OCI-LY3 (cell line): Measurements from ENCODE around the gene SLC25A25.

ENCODE experiments used
- H2AFZ ChIP-seq: fragments of 200-600, 300-600 bp; shearing (Covaris generic); 2 replicates; pipeline ENCODE4 v1.6.0; 2014; ENCODE audit warnings: antibody characterized with exemption, low read depth, low read length
- H3K27ac ChIP-seq: fragments of 200-600, 300-600 bp; sonication (generic); 2 replicates; pipeline ENCODE4 v1.5.1; 2014; ENCODE audit warnings: mild to moderate bottlenecking, low read length, moderate library complexity, mixed read lengths
- H3K27me3 ChIP-seq: fragments of 200-600, 300-600 bp; sonication (generic); 2 replicates; pipeline ENCODE4 v1.6.1; 2014; ENCODE audit warnings: low read depth, low read length, mixed read lengths
- H3K36me3 ChIP-seq: fragments of 200-600, 300-600 bp; sonication (generic); replicated peaks from 2 replicates; pipeline ENCODE3; 2014; ENCODE audit warnings: low read depth, low read length, mixed read lengths
- H3K4me1 ChIP-seq: fragments of 300-600, 200-600 bp; sonication (generic); 2 replicates; pipeline ENCODE4 v1.6.1; 2014; ENCODE audit warnings: low read length, mixed read lengths
- H3K4me2 ChIP-seq: fragments of 200-600, 300-600 bp; sonication (generic); 2 replicates; pipeline ENCODE4 v1.6.1; 2014; ENCODE audit warnings: low read length, mixed read lengths
- H3K4me3 ChIP-seq: fragments of 300-600, 200-600 bp; sonication (generic); 2 replicates; pipeline ENCODE4 v1.5.1; 2014; ENCODE audit warnings: antibody characterized with exemption, mild to moderate bottlenecking, low read length, moderate library complexity
- H3K79me2 ChIP-seq: fragments of 300-600, 200-600 bp; shearing (Covaris generic); 2 replicates; pipeline ENCODE4 v1.6.1; 2014; ENCODE audit warnings: mild to moderate bottlenecking, low read length, mixed read lengths
- H3K9ac ChIP-seq: fragments of 300-600, 200-600 bp; shearing (Covaris generic); 2 replicates; pipeline ENCODE4 v1.6.0; 2014; ENCODE audit warnings: mild to moderate bottlenecking, low read length, moderate library complexity
- H3K9me3 ChIP-seq: fragments of 200-600, 300-600 bp; shearing (Covaris generic); 2 replicates; pipeline ENCODE4 v1.6.1; 2014; ENCODE audit warnings: low read length, mixed read lengths; ENCODE audit not compliant: insufficient read depth
- H4K20me1 ChIP-seq: fragments of 200-600, 300-600 bp; sonication (generic); 2 replicates; pipeline ENCODE4 v1.6.1; 2016; ENCODE audit warnings: low read length, mixed read lengths; ENCODE audit not compliant: insufficient read depth
- CTCF ChIP-seq: fragments of 200-600, 300-600 bp; sonication (generic); IDR thresholded peaks from 2 replicates; pipeline ENCODE4 v1.5.1; 2014; ENCODE audit warnings: antibody characterized with exemption, low read length, low read depth
- EZH2phosphoT487 ChIP-seq: fragments of 200-600 bp; shearing (Covaris generic); IDR thresholded peaks from 2 replicates; pipeline ENCODE4 v1.6.1; 2018; ENCODE audit warnings: antibody characterized with exemption, mixed run types, low read depth

SLC25A25 gene

GRCh38 chr9:128094166-128094949 lies 26.3 kb downstream of the SLC25A25 start:
- no peaks in the 10 kb centered on the region for H3K27me3 ChIP-seq
- H3K79me2 ChIP-seq, result peaks cover 76% of the 10 kb centered on the region
- TF ChIP-seq EZH2phosphoT487 (no peak), CTCF (no peak)
- peaks cover 4% of the 10 kb centered on the region for H3K36me3 ChIP-seq
- H3K9me3 ChIP-seq, result no peaks in the 10 kb centered on the region
- peak overlapping the region; percentile 71 for H3K4me3 ChIP-seq
- peaks cover 33% of the 10 kb centered on the region for H3K4me1 ChIP-seq
- peak overlapping the region; percentile 86 for H3K27ac ChIP-seq
- H4K20me1 ChIP-seq, result peaks cover 7% of the 10 kb centered on the region
- H3K9ac ChIP-seq, result peak overlapping the region; percentile 46
- peak overlapping the region; percentile 97 for H3K4me2 ChIP-seq
- H2AFZ ChIP-seq, result no peak overlapping the region

- Histone ChIP-seq H4K20me1 (peaks cover 7% of the 10 kb centered on the region), H3K9ac (peak overlapping the region; percentile 16), H2AFZ (no peak overlapping the region), H3K4me2 (peak overlapping the region; percentile 97), H3K4me1 (peaks cover 33% of the 10 kb centered on the region), H3K9me3 (no peaks in the 10 kb centered on the region), H3K4me3 (peak overlapping the region; percentile 71), H3K79me2 (peaks cover 74% of the 10 kb centered on the region), H3K27me3 (no peaks in the 10 kb centered on the region), H3K27ac (peak overlapping the region; percentile 86), H3K36me3 (peaks cover 3% of the 10 kb centered on the region)
- no peak for TF ChIP-seq EZH2phosphoT487
- no peak for TF ChIP-seq CTCF
Measured at GRCh38 chr9:128094950-128095544, 27.0 kb downstream of the SLC25A25 start.

GRCh38 chr9:128096616-128097536 lies 28.8 kb downstream of the SLC25A25 start:
- peaks cover 63% of the 10 kb centered on the region for H3K79me2 ChIP-seq
- H3K9me3 ChIP-seq, result no peaks in the 10 kb centered on the region
- H3K36me3 ChIP-seq, result peaks cover 3% of the 10 kb centered on the region
- no peak overlapping the region for H3K9ac ChIP-seq
- no peak overlapping the region for H3K4me2 ChIP-seq
- H4K20me1 ChIP-seq, result peaks cover 11% of the 10 kb centered on the region
- H3K4me3 ChIP-seq, result no peak overlapping the region
- no peak overlapping the region for H2AFZ ChIP-seq
- H3K27me3 ChIP-seq, result no peaks in the 10 kb centered on the region
- H3K27ac ChIP-seq, result no peak overlapping the region
- no peak for TF ChIP-seq CTCF
- TF ChIP-seq EZH2phosphoT487, result no peak
- H3K4me1 ChIP-seq, result peaks cover 33% of the 10 kb centered on the region
